ENCODE measurements around the gene ATF6.

The ATF6 gene

DNA sequence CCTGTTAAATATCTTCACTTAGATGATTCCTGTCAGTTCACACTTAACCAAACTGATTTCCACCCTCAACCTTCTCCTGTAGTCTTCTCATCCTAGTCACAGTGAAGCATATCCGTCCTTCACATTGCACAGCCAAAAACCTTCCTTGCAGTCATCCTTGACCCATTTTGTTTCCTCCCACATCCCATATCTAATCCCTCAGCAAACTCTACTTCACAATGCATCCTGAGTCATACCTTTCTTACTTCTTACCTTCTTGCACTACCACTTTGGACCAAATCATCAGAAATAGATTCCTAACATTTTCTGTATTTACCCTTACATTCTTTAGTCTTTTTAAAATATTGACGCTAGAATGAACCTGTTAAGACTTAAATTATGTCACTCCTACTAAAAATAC lies 170.7 kb downstream of the ATF6 start:
- no peak for DNase-seq (ENCODE audit: low read depth)

DNA sequence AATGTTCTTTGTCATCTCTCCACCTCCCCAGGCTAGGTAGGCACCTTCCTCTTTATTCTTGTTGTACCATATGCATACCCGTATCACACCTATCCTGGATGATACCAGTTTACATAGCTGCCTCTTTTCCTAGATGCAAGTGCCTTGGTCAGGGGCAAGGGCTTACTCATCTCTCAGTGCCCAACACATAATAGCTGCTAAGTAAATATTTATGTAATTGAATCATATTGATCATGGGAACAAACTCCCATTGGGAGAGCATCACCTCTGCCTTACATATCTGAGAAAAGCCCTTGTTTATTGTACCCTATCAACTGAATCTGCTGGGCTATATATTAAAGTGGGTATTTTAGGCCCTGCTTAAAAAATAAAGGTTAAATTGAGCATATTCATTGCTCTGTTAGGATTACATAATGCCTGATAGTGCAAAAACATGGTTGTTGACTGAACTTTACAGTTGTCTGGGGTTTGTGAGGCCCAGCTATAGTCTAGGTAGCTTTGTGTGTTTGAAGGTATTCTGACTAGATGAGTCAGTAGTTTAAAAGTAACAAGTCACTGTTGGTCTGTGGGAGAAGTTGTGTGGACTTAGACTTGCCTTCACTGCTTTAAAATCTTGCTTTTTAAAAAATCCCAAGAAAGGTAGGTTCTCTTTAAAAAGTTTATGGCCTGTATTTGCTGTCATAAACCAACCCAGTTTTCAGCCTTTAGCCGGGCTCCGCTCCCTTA lies 174.9 kb downstream of the ATF6 start:
- DNase-seq (ENCODE audit: low read depth), result no peak

DNA sequence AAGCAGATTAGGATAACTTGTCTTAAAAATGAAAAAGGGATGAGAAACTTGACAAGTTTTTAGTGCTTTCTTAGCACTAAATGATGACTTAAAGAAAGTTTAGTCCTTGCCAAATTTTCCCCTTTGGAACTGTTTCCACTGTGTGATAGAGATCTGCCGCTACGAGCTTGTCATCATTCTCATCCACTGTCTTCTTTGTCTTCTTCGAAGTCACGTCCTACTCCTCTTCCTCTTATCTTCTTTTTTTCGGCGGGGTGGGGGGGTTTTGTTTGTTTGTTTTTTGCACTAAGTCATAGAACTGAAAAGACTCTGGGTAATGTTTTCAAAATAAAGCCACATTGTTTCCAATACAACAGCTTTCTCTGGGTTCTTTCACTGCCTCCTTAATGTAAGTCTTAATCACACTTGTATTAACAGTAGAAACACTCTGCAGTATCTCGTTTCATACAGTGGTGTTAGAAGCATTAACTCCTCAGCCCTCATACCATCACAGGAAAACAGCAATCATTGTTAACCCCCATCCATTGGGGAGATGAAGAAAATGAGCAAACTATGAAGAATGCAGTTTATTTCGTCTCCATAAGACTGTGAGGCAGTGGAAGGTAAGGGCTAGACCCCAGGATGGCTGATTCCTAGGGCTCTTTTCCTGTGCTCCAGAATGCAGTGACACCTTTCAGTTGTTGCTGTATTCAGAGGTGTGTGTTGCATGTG lies 175.8 kb downstream of the ATF6 start:
- DNase-seq (ENCODE audit: low read depth), result no peak

DNA sequence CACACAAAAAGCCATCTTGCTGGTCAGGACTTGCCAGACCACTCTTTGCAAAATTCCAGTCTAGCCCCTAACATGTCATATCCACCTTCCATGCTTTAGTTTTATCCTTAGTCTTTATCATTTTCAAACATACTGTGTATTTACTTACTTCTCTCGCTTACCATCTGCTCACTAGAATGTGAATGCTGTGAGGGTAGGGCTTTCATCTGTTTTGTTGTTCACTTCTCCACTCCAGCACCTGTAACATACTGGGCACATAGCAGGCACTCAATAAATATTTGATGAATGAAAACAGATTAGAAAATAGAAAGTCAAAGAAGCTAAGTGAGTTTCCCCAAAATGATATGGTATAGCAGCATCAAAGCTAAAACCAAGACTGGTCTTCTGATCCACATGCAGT lies 177.6 kb downstream of the ATF6 start:
- no peak for DNase-seq (ENCODE audit: low read depth)

DNA sequence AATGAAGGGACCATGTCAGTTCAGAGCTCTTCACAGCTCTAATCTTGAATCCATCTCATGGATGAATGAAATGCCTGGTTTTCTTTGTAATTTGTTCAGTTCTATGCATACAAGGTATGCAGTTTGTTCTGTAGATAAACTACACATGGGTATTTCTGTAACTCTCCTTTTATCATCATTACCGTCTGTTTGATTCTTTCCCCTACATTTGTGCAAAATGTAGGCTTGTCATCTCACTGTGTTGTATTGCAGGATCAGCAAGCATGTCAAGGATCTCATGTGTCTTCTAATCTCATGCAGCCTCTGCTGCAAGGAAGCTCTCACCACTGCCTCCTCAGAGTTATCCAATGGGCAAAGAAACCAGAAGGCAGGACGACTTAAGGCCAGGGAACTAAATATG lies 178.3 kb downstream of the ATF6 start:
- DNase-seq (ENCODE audit: low read depth), result no peak

DNA sequence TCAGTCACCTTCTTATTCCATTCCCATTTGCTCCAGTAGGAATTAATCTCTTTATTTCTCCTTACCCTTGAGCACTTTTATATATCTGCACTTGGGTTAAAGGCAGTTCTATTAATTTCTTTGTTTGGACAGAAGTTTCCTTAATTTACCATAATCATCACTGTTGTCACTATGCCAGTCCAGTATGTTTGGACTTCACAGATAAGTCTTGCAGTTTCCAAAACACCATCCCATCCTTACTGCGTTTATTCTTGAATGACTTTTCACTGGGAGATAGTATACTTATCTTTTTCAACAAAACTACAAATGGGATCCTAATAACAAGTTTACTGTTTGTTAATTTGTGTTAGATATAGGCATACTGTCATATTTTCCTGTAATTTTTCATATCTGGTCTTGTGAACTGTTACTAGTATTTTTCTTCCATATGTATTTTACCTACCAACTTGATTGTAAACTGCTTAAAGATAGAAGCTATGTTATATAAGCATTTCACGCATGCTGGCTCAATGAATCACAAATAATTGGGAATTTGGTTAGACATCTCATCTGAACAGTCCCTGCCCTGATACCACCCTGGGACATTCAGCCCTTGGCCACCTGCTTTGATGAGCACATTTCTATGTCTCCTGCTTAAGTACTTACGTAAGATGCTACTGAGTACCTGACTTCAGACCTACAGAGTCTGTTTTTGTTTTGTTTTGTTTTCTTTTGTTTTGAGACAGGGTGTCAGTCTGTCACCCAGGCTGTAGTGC lies 179.4 kb downstream of the ATF6 start:
- DNase-seq (ENCODE audit: low read depth), result no peak

DNA sequence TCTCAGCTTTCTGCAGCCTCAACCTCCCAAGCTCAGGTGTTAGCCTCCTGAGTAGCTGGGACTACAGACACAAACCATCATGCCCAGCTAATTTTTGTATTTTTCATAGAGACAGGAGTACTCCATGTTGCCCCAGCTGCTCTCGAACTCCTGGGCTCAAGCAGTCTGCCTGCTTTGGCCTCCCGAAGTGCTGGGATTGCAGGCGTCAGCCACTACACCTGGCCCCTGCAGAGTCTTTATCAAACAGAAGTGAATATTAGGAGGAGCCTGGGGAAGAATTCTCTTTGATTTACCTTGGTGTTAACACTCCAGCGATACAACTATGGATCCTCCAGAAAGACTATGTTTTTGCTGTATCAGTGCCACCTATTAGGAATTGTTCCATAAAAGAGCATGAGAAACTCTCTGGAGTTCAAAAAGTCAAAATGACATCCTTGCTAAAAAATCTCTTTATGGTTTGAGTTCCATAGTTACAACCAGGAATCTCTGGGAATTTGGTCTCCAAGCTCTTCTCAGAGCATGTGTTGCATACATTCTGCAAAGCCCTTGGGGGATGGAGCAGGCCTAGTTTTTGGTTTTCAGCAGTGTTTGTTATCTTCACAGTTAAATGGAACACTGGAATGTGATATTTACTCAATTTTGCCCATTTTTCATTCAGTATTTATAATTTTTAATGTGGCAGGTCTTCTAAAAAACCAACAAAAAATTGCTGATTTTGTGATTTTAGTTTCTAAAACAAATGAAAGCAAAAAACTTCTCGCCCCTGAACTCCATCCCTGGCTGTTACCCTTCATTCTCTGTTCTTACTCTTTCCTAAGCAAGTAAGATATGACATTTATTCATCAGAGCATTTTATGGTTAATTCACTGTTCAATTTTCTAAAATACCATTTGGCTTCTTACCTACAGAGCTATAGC lies 180.2 kb downstream of the ATF6 start:
- DNase-seq (ENCODE audit: low read depth), result no peak

DNA sequence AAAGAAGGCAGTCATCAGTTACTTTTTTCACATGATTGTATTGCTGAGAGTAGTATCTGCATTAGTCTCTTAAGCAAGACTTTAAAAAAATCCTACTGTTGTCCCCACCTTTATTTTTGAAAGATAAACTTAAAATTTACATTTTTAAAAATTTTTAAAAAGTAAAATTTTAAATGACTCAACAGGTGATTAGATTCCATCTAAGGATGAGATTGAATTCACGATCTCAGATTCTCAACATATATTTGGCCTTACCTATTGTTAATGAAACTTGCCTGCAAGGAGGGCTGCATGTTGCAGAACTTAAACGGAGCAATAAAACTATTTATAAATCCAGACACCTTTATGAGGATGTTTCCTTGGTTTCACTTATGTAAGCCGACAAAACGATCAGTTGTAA lies 182.3 kb downstream of the ATF6 start:
- DNase-seq (ENCODE audit: low read depth), result no peak

DNA sequence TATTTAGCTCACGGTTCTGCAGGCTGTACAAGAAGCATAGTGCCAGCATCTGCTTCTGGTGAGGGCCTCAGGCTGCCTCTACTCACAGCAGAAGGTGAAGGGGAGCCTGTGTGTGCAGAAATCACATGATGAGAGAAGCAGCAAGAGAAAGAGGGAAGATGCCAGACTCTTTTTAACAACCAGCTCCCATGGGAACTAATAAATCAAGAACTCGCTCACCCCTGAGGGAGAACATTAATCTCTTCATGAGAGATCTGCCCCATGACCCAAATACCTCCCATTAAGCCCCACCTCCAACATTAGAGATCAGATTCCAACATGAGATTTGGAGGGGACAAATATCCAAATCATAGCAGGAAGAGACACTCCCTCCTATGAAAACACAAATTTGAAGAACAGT lies 183.4 kb downstream of the ATF6 start:
- no peak for DNase-seq (ENCODE audit: low read depth)

DNA sequence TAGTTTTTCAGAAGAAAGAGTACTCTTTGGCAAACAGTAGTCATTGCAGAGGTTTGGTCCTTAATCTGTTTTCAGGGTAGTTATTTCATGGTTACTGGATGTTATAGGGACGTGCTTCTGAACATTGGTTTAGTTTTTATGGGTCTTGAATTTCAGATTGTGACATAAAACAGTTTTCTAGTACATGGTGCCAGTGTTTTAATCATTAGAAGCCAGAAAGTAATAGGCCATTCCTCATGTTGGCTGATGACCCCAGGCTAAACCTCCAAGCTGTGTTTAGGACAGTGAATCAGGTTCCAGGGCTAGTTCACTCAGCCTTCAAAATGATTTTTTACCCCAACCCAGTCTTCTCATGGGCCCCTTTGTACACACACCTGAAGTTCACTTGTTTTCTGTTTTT lies 184.3 kb downstream of the ATF6 start:
- no peak for DNase-seq (ENCODE audit: low read depth)

DNA sequence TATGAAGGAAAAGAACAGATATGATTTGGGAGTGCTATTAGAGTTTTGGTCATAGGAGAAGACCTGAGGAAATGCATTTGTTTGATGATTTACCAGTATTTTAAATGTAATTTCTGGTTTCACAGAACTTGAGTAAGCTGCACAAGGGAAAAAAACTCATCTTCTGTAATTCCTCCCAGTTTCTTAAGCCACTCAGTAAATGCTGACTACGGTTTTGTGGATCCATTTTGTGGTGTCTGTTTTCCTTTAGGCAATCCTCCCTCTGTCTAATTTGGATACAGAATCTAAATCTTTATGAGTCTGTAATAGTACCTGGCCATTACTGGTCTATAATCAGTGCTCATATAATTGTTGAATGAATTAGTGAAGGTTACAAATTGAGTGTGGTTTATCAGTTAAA lies 185.5 kb downstream of the ATF6 start:
- DNase-seq (ENCODE audit: low read depth), result no peak

DNA sequence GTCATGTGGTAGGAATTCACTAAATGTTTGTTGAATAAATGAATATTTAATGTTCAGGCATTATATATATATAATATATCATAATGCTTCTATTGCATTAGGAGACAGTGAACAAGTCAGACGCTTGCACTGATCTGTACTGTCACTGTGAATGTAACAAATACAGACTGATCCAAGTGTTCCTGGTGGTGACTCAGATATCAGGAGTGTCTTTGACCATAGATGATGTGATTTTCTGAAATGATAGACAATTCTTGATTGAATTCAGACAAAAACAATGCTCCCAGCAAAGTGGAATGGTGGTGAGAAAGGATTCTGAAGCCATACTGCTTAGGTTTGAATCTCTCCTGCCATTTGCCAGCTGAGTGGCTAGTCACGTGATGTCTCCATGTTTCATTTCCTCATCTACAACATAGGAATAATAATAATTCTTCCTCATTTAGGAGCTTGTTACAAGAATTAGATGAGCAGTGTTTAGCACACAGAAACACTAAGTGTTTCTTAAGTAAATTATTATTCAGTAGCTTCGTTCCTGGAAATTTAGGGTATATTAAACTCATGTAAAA lies 186.6 kb downstream of the ATF6 start:
- no peak for DNase-seq (ENCODE audit: low read depth)

DNA sequence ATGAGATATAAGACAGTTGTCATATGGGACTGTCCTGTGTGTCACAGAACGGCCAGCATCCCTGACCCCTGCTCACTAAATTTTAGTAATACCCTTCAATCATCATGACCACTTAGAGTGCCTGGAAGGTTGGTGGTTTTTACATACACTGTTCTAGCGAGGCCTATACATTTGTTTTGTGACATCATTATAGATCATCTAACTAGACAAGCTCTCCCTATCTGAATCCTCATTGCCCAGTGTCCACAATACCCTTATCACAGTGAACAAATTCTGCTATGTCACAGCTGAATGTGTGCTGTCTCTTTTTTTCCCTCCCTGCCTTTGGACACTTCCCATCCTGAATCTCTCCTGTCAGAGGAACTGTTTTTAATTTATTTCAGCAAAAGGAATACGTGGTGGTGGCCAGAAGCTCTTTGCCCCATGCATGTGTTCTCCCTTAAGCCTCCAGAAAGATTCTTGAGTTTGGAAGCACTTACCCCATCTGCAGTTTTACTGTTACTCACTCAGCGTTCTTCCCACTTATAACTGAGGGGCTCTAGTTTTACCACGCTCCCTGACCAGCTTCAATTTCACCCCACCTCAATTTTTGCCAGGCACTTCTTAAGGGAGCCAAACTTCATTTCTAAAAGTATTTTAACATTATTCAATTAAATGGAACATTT lies 187.3 kb downstream of the ATF6 start:
- no peak for DNase-seq (ENCODE audit: low read depth)

DNA sequence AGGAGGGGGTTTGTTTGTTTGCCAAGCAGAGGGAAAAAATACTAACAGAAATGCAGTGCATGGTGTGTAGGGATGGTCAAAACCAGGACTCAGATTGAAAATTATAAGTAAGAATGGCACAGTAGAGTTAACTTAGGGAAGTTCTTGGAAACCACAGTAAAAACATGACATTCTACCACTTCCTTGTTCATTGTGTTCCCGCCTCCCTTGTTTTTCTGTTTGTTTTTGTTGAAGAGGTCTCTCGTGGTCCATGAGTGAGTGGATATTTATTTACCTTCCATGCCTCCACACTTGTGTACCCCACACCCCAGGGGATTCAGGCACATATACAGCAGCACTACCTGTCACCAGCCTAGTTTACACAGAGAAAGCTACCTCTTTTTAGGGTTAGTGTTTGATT lies 187.9 kb downstream of the ATF6 start:
- no peak for DNase-seq (ENCODE audit: low read depth)

DNA sequence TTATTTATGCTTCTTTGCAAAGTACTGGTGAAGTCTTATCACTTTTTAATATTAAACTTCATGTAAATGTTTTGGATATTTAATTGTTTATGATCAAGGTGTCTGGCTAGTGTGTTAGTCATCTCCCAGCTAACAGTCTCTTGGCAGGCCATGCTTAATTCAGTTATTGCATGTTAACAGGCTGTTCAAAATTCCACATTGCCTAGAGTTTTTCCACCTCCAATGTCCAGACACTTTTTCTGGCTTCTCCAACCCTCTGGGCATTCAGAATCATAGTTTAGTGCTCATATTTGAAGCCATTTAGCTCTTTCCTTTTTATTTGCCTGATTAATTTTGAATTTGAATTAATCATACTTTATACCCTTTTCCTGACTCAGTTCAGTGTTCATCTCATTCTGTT lies 188.3 kb downstream of the ATF6 start:
- DNase-seq (ENCODE audit: low read depth), result no peak

DNA sequence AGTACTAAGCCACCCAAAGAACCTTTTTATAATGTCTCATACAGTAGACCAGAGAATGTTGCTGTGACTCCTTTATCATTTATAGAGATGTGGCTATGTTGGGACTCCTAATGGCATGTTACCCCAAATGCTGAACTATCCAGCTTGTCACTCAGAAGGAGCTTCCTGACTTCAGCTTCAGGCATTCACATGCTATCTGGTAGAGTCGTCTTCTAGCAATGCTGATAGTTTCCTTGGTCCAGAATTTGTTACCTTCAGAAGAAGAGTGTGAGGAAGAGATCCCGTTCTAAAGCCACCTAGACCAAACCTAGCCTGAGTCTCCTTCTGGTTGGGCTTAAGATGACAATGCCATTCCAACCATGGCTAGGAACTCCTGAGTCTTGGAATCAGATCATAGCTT lies 189.5 kb downstream of the ATF6 start:
- no peak for DNase-seq (ENCODE audit: low read depth)

DNA sequence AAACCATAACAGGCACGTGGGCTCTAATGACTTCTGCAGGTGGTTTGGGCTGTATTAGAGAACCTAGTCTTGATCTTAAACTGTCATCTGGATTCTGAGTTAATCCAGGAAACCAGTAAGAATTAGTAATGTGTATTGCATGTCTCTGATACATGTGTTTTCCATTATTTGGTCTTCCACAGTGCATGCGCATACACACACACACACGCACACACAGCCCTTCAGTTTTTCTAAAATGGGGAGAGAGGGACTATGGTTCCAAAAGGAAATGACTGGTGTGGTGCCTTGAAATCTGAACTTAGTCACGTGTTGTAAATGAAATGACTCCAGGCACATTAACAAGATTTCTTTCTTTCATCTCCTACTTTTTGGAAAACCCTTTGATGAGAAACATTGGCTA lies 190.0 kb downstream of the ATF6 start:
- DNase-seq (ENCODE audit: low read depth), result no peak

DNA sequence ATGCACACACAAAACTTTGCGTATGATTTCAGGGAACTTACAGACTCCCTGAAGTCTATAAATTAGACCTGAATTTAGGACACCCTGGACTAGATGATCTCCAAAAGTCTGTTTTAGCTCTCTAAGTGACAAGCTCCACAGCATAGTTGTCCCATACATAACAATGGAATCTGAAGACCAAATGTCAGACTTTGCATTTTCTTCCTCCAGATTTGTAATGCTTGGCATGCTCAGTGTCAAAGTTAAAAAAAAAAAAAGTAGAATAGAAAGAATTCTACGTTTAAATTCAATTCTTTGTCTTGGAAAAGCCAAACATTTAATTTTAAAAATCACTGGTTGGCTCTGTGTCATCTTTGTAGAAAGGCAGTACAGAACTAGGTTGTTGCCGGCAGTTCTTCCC lies 190.8 kb downstream of the ATF6 start:
- DNase-seq (ENCODE audit: low read depth), result no peak

DNA sequence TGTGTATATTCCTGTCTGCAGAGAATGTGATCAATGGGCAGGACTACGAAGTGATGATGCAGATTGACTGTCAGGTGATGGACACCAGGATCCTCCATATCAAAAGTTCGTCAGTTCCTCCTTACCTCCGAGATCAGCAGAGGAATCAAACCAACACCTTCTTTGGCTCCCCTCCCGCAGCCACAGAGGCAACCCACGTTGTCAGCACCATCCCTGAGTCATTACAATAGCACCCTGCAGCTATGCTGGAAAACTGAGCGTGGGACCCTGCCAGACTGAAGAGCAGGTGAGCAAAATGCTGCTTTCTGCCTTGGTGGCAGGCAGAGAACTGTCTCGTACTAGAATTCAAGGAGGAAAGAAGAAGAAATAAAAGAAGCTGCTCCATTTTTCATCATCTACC lies 192.3 kb downstream of the ATF6 start:
- no peak for DNase-seq (ENCODE audit: low read depth)

DNA sequence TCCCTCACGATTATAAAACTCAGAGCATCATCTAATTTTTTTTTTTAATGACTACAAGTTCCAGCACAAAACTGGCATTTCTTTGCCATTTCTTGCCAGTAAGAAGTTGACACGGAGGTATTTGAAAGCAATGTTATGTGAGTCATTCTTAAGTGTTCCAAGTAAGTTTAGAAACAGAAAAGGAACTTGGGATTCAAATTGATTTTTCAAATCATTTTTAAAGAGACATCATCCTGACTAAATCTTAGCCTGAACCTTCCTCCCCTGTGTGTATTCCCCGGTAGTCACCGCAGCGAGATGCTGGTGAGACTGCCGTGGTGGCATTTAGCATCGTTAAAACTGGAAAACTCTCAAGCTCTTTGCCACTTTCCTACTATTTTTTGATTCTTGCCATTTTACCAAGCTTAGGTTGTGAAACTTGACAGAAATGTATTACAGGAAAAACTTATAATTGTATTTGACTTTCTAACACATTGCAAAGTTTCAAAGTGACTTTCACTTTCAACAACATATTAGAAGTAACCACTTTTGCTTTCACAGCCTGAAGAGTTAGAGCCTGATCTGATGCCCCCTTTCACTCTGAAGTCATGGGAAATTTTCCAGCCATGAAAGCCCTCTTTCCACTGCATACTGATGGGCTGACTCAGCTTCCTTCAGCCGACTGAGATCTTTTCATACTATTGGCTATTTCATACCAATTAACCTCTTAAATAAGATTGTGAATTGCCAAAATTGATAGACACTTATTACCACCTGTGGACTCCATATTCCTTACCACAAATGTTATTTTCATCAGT lies 196.2 kb downstream of the ATF6 start:
- no peak for DNase-seq (ENCODE audit: low read depth)

Data from activated T-cell treated with anti-CD3 and anti-CD28 coated beads for 1 hour (primary cell).